Astrocyte (in vitro differentiated cells and primary cell): Measurements from ENCODE around the gene PTGR1. TPM values are rescaled to one million over a fixed set of nuclear protein-coding genes. Genes with fewer than 3 reads are reported as not detected.
A peak's percentile ranks its signal among the peaks of the same experiment; 100 is the strongest.

Experiments used
- DNase-seq: peaks from one replicate; pipeline ENCODE4 v3.0.0-alpha.2; 2010; ENCODE audit warnings: low read depth
- FAIRE-seq: peaks from 2 replicates; lab custom pipeline; 2011; peaks lifted over from hg19 to GRCh38; lab: Jason Lieb, UNC
- H2AFZ ChIP-seq: 2 replicates; pipeline ENCODE4 v1.6.0; 2012; ENCODE audit warnings: low read depth, low read length, inconsistent platforms
- H3K27ac ChIP-seq: 2 replicates; pipeline ENCODE4 v1.5.1; 2011; ENCODE audit warnings: low read depth, low read length, inconsistent platforms
- H3K27me3 ChIP-seq: 2 replicates; pipeline ENCODE4 v1.6.0; 2011; ENCODE audit warnings: low read length, inconsistent platforms; ENCODE audit not compliant: insufficient read depth
- H3K36me3 ChIP-seq: 2 replicates; pipeline ENCODE4 v1.5.1; 2011; ENCODE audit warnings: low read length, inconsistent platforms; ENCODE audit not compliant: insufficient read depth
- H3K4me1 ChIP-seq: 2 replicates; pipeline ENCODE4 v1.5.1; 2011; ENCODE audit warnings: low read length, inconsistent platforms; ENCODE audit not compliant: insufficient read depth
- H3K4me2 ChIP-seq: 2 replicates; pipeline ENCODE4 v1.6.0; 2012; ENCODE audit warnings: low read length, inconsistent platforms
- H3K4me3 ChIP-seq: 2 replicates; pipeline ENCODE4 v1.5.1; 2011; ENCODE audit warnings: low read depth, mild to moderate bottlenecking, low read length, inconsistent platforms; ENCODE audit not compliant: insufficient read depth
- H3K79me2 ChIP-seq: 2 replicates; pipeline ENCODE4 v1.6.0; 2012; ENCODE audit warnings: mild to moderate bottlenecking, low read length, inconsistent platforms; ENCODE audit not compliant: insufficient read depth
- H3K9ac ChIP-seq: 2 replicates; pipeline ENCODE4 v1.6.0; 2012; ENCODE audit warnings: mild to moderate bottlenecking, low read length, inconsistent platforms
- H3K9me3 ChIP-seq: 2 replicates; pipeline ENCODE4 v1.5.1; 2012; ENCODE audit warnings: low read depth, mild to moderate bottlenecking, low read length, inconsistent platforms; ENCODE audit not compliant: insufficient read depth
- H4K20me1 ChIP-seq: 2 replicates; pipeline ENCODE4 v1.6.0; 2012; ENCODE audit warnings: low read length, inconsistent platforms; ENCODE audit not compliant: insufficient read depth
- H3K27ac Mint-ChIP-seq: one replicate; pipeline ENCODE4 v1.8.0; 2021; ENCODE audit warnings: mild to moderate bottlenecking, mixed read lengths; ENCODE audit not compliant: unreplicated experiment
- H3K27me3 Mint-ChIP-seq: one replicate; pipeline ENCODE4 v1.8.0; 2021; ENCODE audit warnings: low read depth, mixed read lengths; ENCODE audit not compliant: unreplicated experiment
- H3K36me3 Mint-ChIP-seq: one replicate; pipeline ENCODE4 v1.8.0; 2021; ENCODE audit warnings: low read depth, mixed read lengths; ENCODE audit not compliant: unreplicated experiment
- H3K4me1 Mint-ChIP-seq: one replicate; pipeline ENCODE4 v1.8.0; 2021; ENCODE audit warnings: low read depth, mixed read lengths; ENCODE audit not compliant: unreplicated experiment
- H3K4me3 Mint-ChIP-seq: one replicate; pipeline ENCODE4 v1.8.0; 2021; ENCODE audit warnings: mild to moderate bottlenecking, moderate library complexity, mixed read lengths; ENCODE audit not compliant: unreplicated experiment
- H3K9me3 Mint-ChIP-seq: one replicate; pipeline ENCODE4 v1.8.0; 2021; ENCODE audit warnings: mild to moderate bottlenecking, mixed read lengths; ENCODE audit not compliant: unreplicated experiment
- EZH2 ChIP-seq: IDR thresholded peaks from 2 replicates; pipeline ENCODE4 v1.6.1; 2012; ENCODE audit warnings: mild to moderate bottlenecking, low read length, inconsistent platforms; ENCODE audit not compliant: insufficient read depth
- total RNA-seq: library from RNA; stranded (reverse); gene quantifications from 2 replicates; pipeline ENCODE4 v1.2.1, GENCODE V29; 2021
- TF ChIP-seq, protein P1 (sequence below): IDR thresholded peaks from 2 replicates; pipeline ENCODE4 v1.5.1; 2011; ENCODE audit warnings: low read depth, mild to moderate bottlenecking, inconsistent platforms, low read length, moderate library complexity; ENCODE audit not compliant: insufficient read depth

The PTGR1 gene
- total RNA-seq, 1 donor from 2014 or later: 43.5 TPM

DNA sequence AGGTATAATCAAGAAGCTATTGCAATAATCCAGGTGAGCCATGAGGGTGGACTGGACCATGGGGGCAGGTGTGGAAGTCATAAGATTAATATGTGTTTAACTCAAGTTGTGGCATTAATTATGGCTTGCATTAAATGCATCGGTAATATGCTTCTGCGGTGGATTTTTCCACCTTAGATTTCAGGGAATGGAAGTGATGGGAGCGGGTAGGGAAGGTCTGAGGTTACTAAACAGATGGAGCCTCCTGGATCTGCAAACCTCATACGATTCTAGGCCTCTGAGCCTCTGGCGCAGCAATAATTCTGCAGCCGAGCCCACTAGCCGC, 74.8 kb downstream of the PTGR1 start:
- no peaks in the 10 kb centered on the region for H3K79me2 ChIP-seq
- no peaks in the 10 kb centered on the region for H3K36me3 ChIP-seq
- no peak for FAIRE-seq
- H3K27me3 ChIP-seq: no peaks in the 10 kb centered on the region
- peaks cover 8% of the 10 kb centered on the region for H3K4me1 ChIP-seq
- no peaks in the 10 kb centered on the region for H4K20me1 ChIP-seq
- DNase-seq: no peak
- no peak overlapping the region for H3K9ac ChIP-seq
- Mint-ChIP-seq H3K9me3 (peaks cover 2% of the 10 kb centered on the region), H3K36me3 (peaks cover 3% of the 10 kb centered on the region), H3K4me1 (no peaks in the 10 kb centered on the region), H3K4me3 (peak overlapping the region; percentile 91), H3K27me3 (peaks cover 5% of the 10 kb centered on the region), H3K27ac (no peak overlapping the region)
- H3K4me3 ChIP-seq: peak overlapping the region; percentile 79
- H3K9me3 ChIP-seq: no peaks in the 10 kb centered on the region
- H3K27ac ChIP-seq: no peak overlapping the region
- no peak for TF ChIP-seq EZH2
- TF ChIP-seq, protein P1, sequence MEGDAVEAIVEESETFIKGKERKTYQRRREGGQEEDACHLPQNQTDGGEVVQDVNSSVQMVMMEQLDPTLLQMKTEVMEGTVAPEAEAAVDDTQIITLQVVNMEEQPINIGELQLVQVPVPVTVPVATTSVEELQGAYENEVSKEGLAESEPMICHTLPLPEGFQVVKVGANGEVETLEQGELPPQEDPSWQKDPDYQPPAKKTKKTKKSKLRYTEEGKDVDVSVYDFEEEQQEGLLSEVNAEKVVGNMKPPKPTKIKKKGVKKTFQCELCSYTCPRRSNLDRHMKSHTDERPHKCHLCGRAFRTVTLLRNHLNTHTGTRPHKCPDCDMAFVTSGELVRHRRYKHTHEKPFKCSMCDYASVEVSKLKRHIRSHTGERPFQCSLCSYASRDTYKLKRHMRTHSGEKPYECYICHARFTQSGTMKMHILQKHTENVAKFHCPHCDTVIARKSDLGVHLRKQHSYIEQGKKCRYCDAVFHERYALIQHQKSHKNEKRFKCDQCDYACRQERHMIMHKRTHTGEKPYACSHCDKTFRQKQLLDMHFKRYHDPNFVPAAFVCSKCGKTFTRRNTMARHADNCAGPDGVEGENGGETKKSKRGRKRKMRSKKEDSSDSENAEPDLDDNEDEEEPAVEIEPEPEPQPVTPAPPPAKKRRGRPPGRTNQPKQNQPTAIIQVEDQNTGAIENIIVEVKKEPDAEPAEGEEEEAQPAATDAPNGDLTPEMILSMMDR: no peak
- H2AFZ ChIP-seq: peak overlapping the region; percentile 100
- peak overlapping the region; percentile 100 for H3K4me2 ChIP-seq

DNA sequence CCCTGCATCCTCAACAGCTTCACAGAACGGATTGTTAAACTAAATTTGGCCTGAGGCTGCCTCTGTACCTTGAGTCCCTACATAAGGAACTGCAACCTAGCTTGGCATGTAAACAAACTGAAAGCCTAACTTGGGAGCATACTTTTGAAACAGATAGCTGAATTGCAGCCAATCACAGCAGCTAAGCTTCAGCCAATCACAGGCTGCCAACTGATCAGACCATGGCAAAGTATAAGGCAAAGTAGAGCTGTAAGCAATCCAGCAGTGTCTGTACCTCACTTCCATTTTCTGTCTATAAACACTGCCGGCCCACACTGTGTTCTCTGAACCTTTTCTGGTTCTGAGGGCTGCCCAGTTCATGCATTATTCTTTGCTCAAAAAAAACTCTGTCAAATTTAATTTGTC, 83.4 kb downstream of the PTGR1 start:
- H3K4me3 ChIP-seq: no peak overlapping the region
- peaks cover 13% of the 10 kb centered on the region for H3K9me3 Mint-ChIP-seq
- no peak overlapping the region for H2AFZ ChIP-seq
- H3K4me1 Mint-ChIP-seq: no peaks in the 10 kb centered on the region
- no peak overlapping the region for H3K27ac Mint-ChIP-seq
- TF ChIP-seq, protein P1: no peak
- TF ChIP-seq EZH2: no peak
- no peak overlapping the region for H3K4me3 Mint-ChIP-seq
- H3K9me3 ChIP-seq: no peaks in the 10 kb centered on the region
- no peaks in the 10 kb centered on the region for H3K27me3 ChIP-seq
- H3K4me1 ChIP-seq: no peaks in the 10 kb centered on the region
- DNase-seq: no peak
- no peaks in the 10 kb centered on the region for H3K79me2 ChIP-seq
- no peak for FAIRE-seq
- no peaks in the 10 kb centered on the region for H4K20me1 ChIP-seq
- peaks cover 3% of the 10 kb centered on the region for H3K27me3 Mint-ChIP-seq
- no peak overlapping the region for H3K9ac ChIP-seq
- H3K36me3 ChIP-seq: no peaks in the 10 kb centered on the region
- no peak overlapping the region for H3K4me2 ChIP-seq
- no peak overlapping the region for H3K27ac ChIP-seq
- H3K36me3 Mint-ChIP-seq: no peaks in the 10 kb centered on the region

DNA sequence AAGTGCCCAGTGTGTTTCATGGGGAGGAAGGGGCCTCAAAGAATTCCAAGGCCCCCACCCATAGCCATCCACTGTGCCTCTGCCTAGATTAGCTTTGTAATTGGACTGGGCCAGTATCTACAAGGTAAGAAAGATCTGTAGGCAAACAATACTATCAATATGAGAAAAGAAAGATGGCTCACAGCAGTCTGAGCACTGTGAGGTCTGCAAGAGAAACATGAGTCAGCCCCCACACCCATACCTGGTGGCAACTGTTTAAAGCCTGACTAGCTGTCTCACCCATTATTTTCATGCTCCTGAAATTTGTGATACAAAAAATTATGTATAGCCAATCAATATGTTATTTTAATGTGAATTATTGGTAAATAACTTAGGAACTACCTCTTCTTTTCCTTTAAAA, 84.5 kb downstream of the PTGR1 start:
- FAIRE-seq (no peak), DNase-seq (no peak)
- Histone ChIP-seq H4K20me1 (no peaks in the 10 kb centered on the region), H3K4me3 (no peak overlapping the region), H3K9ac (no peak overlapping the region), H3K36me3 (no peaks in the 10 kb centered on the region), H3K4me1 (no peaks in the 10 kb centered on the region), H3K27ac (no peak overlapping the region), H3K27me3 (no peaks in the 10 kb centered on the region), H2AFZ (no peak overlapping the region), H3K79me2 (no peaks in the 10 kb centered on the region), H3K4me2 (no peak overlapping the region), H3K9me3 (no peaks in the 10 kb centered on the region)
- Mint-ChIP-seq H3K27me3 (no peaks in the 10 kb centered on the region), H3K4me1 (no peaks in the 10 kb centered on the region), H3K27ac (no peak overlapping the region), H3K4me3 (no peak overlapping the region), H3K36me3 (no peaks in the 10 kb centered on the region), H3K9me3 (peaks cover 13% of the 10 kb centered on the region)
- TF ChIP-seq, protein P1: no peak
- TF ChIP-seq EZH2: no peak

Other genes starting within 250 kb of the PTGR1 start
- 89.7 and 93.1 TPM in 2 replicates for gene ECPAS, start 115.3 kb downstream of the PTGR1 start, total RNA-seq
- 1.8 and 2.5 TPM in 2 replicates for gene ZNF483, start 74.5 kb downstream of the PTGR1 start, total RNA-seq
- gene DNAJC25, start 31.7 kb upstream of the PTGR1 start, total RNA-seq: 11.6 and 12.2 TPM in 2 replicates
- gene GNG10, start 62.0 kb upstream of the PTGR1 start, total RNA-seq: 29.4 and 29.6 TPM in 2 replicates
- gene SHOC1, start 195.3 kb upstream of the PTGR1 start, total RNA-seq: not detected in 2 replicates